IMR-90 (cell line): ENCODE data around the gene FBXW5. TPM values are rescaled to one million over a fixed set of nuclear protein-coding genes. Genes with fewer than 3 reads are reported as not detected.

ENCODE experiments used
- ATAC-seq: fragments of 200-7000 bp; cut with Tn5 transposase; 2 replicates; pipeline ENCODE4 v1.9.1; 2020; ENCODE audit warnings: low read depth, mild to moderate bottlenecking, moderate library complexity
- BruUV-seq: library from RNA; stranded (reverse); fragments of 400-500 nt; replicated peaks from 2 replicates; lab custom pipeline; 2021; lab: Mats Ljungman, UMichigan
- CTCF ChIA-PET: fragments of 300-600 bp; formaldehyde crosslinking; extraction: SDS; loops from one replicate; lab custom pipeline; 2021; ENCODE audit warnings: antibody characterized with exemption; lab: Yijun Ruan, JAX
- POLR2A ChIA-PET: fragments of 300-600 bp; sonication (Branson Sonifier 250); formaldehyde crosslinking; loops from one replicate; lab custom pipeline; 2022; ENCODE audit warnings: antibody characterized with exemption; ENCODE audit not compliant: unreplicated experiment; lab: Charles Lee
- DNase-seq: peaks from one replicate; pipeline ENCODE4 v3.0.0; 2013
- H2AFZ ChIP-seq: replicated peaks from 2 replicates; pipeline ENCODE3; 2013; ENCODE audit warnings: low read length, mild to moderate bottlenecking; ENCODE audit not compliant: poor library complexity
- H2AK5ac ChIP-seq: 2 replicates; pipeline ENCODE4 v1.6.1; 2013; ENCODE audit warnings: low read depth, low read length, inconsistent platforms
- H2AK9ac ChIP-seq: replicated peaks from 2 replicates; pipeline ENCODE3; 2013; ENCODE audit warnings: mild to moderate bottlenecking, low read depth, low read length, moderate library complexity; ENCODE audit not compliant: poor library complexity
- H2BK120ac ChIP-seq: 2 replicates; pipeline ENCODE4 v1.6.1; 2013; ENCODE audit warnings: low read depth, low read length, inconsistent platforms
- H2BK15ac ChIP-seq: 3 replicates; pipeline ENCODE4 v1.6.1; 2013; ENCODE audit warnings: low read depth, low read length, inconsistent platforms
- H2BK20ac ChIP-seq: 2 replicates; pipeline ENCODE4 v1.6.1; 2013; ENCODE audit warnings: low read depth, mild to moderate bottlenecking, inconsistent platforms, low read length, moderate library complexity
- H2BK5ac ChIP-seq: 2 replicates; pipeline ENCODE4 v1.6.1; 2013; ENCODE audit warnings: mild to moderate bottlenecking, low read depth, low read length, inconsistent platforms; ENCODE audit not compliant: poor library complexity, severe bottlenecking
- H3K14ac ChIP-seq: replicated peaks from 2 replicates; pipeline ENCODE4 v1.6.1; 2013; ENCODE audit warnings: low read depth, low read length, inconsistent platforms
- H3K18ac ChIP-seq: 2 replicates; pipeline ENCODE4 v1.6.1; 2013; ENCODE audit warnings: low read depth, low read length, control low read depth
- H3K23ac ChIP-seq: 2 replicates; pipeline ENCODE4 v1.6.1; 2013; ENCODE audit warnings: low read depth, low read length, inconsistent platforms
- H3K27ac ChIP-seq: 2 replicates; pipeline ENCODE4 v1.5.1; 2013; ENCODE audit warnings: mild to moderate bottlenecking, control low read depth, low read length; ENCODE audit not compliant: insufficient read depth
- H3K27me3 ChIP-seq: 2 replicates; pipeline ENCODE4 v1.6.1; 2013; ENCODE audit warnings: low read length; ENCODE audit not compliant: control insufficient read depth, insufficient read depth
- H3K36me3 ChIP-seq: 2 replicates; pipeline ENCODE4 v1.6.1; 2013; ENCODE audit warnings: low read length, mixed read lengths; ENCODE audit not compliant: control insufficient read depth, insufficient read depth
- H3K4ac ChIP-seq: 2 replicates; pipeline ENCODE4 v1.6.1; 2013; ENCODE audit warnings: low read depth, low read length, inconsistent platforms
- H3K4me1 ChIP-seq: 2 replicates; pipeline ENCODE4 v1.6.1; 2013; ENCODE audit warnings: low read length, mixed read lengths; ENCODE audit not compliant: control insufficient read depth, insufficient read depth
- H3K4me2 ChIP-seq: 2 replicates; pipeline ENCODE4 v1.6.1; 2013; ENCODE audit warnings: low read depth, mild to moderate bottlenecking, control low read depth, low read length, moderate library complexity
- H3K4me3 ChIP-seq: 2 replicates; pipeline ENCODE4 v1.5.1; 2013; ENCODE audit warnings: low read depth, mild to moderate bottlenecking, control low read depth, low read length, moderate library complexity; ENCODE audit not compliant: insufficient read depth
- H3K56ac ChIP-seq: 2 replicates; pipeline ENCODE4 v1.6.1; 2013; ENCODE audit warnings: low read length, inconsistent platforms; ENCODE audit not compliant: insufficient read depth; ENCODE audit errors: extremely low read depth
- H3K79me1 ChIP-seq, 2 experiments: 2 replicates each; pipeline ENCODE4 v1.6.1; 2013; ENCODE audit warnings: low read length in 2 of 2, inconsistent platforms in 1 of 2, low read depth in 1 of 2
- H3K9ac ChIP-seq: 2 replicates; pipeline ENCODE4 v1.6.1; 2013; ENCODE audit warnings: low read depth, low read length, control low read depth
- H3K9me1 ChIP-seq: 2 replicates; pipeline ENCODE4 v1.6.1; 2013; ENCODE audit warnings: low read length, inconsistent platforms; ENCODE audit not compliant: insufficient read depth
- H3K9me3 ChIP-seq: 2 replicates; pipeline ENCODE4 v1.6.1; 2013; ENCODE audit warnings: low read length; ENCODE audit not compliant: control insufficient read depth, insufficient read depth
- H4K20me1 ChIP-seq: 2 replicates; pipeline ENCODE4 v1.6.1; 2013; ENCODE audit warnings: low read length, inconsistent platforms; ENCODE audit not compliant: insufficient read depth
- H4K5ac ChIP-seq: 2 replicates; pipeline ENCODE4 v1.6.1; 2013; ENCODE audit warnings: mild to moderate bottlenecking, low read depth, low read length, control low read depth
- H4K8ac ChIP-seq, 2 experiments: 2 replicates each; pipeline ENCODE4 v1.6.1; 2013; ENCODE audit warnings: low read depth in 2 of 2, low read length in 2 of 2, control low read depth in 1 of 2, inconsistent platforms in 1 of 2
- H4K91ac ChIP-seq: 2 replicates; pipeline ENCODE4 v1.6.1; 2013; ENCODE audit warnings: low read depth, low read length, inconsistent platforms; ENCODE audit not compliant: insufficient read depth
- BHLHE40 ChIP-seq: fragments of 150-350 bp; IDR thresholded peaks from 2 replicates; pipeline ENCODE4 v1.6.1; 2016; ENCODE audit warnings: mild to moderate bottlenecking, low read depth, low read length
- CEBPB ChIP-seq: IDR thresholded peaks from 2 replicates; pipeline ENCODE4 v1.6.1; 2012; ENCODE audit warnings: low read depth, low read length, improper control_type of control experiment
- CHD1 ChIP-seq: IDR thresholded peaks from 2 replicates; pipeline ENCODE4 v1.6.1; 2012; ENCODE audit warnings: low read depth, low read length, improper control_type of control experiment
- CTCF ChIP-seq: conservative IDR thresholded peaks from 2 replicates; pipeline ENCODE4 v1.5.1; 2012; ENCODE audit warnings: mild to moderate bottlenecking, low read depth, low read length, improper control_type of control experiment
- ELK1 ChIP-seq: fragments of 150-350 bp; IDR thresholded peaks from 2 replicates; pipeline ENCODE4 v1.6.1; 2016; ENCODE audit warnings: low read depth, mild to moderate bottlenecking, low read length, moderate library complexity, borderline replicate concordance
- FOS ChIP-seq: fragments of 150-350 bp; IDR thresholded peaks from 2 replicates; pipeline ENCODE4 v1.6.1; 2016; ENCODE audit warnings: low read depth, low read length
- MAFK ChIP-seq: IDR thresholded peaks from 2 replicates; pipeline ENCODE4 v1.6.1; 2012; ENCODE audit warnings: low read depth, low read length, improper control_type of control experiment
- MAZ ChIP-seq: IDR thresholded peaks from 2 replicates; pipeline ENCODE4 v1.6.1; 2012; ENCODE audit warnings: low read depth, mild to moderate bottlenecking, low read length, improper control_type of control experiment, moderate library complexity, borderline replicate concordance
- MXI1 ChIP-seq: IDR thresholded peaks from 2 replicates; pipeline ENCODE4 v1.6.1; 2012; ENCODE audit warnings: low read depth, mild to moderate bottlenecking, low read length, moderate library complexity, borderline replicate concordance
- NFE2L2 ChIP-seq: fragments of 150-350 bp; IDR thresholded peaks from 2 replicates; pipeline ENCODE4 v1.6.1; 2016; ENCODE audit warnings: low read depth, mild to moderate bottlenecking, low read length
- POLR2A ChIP-seq: IDR thresholded peaks from 2 replicates; pipeline ENCODE4 v1.6.1; 2012; ENCODE audit warnings: mild to moderate bottlenecking, low read depth, low read length
- RAD21 ChIP-seq: IDR thresholded peaks from 2 replicates; pipeline ENCODE4 v1.6.1; 2012; ENCODE audit warnings: low read length, improper control_type of control experiment
- RCOR1 ChIP-seq: IDR thresholded peaks from 2 replicates; pipeline ENCODE4 v1.6.1; 2012; ENCODE audit warnings: mild to moderate bottlenecking, low read length, improper control_type of control experiment; ENCODE audit not compliant: insufficient replicate concordance
- RFX5 ChIP-seq: IDR thresholded peaks from 2 replicates; pipeline ENCODE4 v1.8.0; 2012; ENCODE audit warnings: low read depth, mild to moderate bottlenecking, low read length, moderate library complexity
- USF2 ChIP-seq: fragments of 150-350 bp; IDR thresholded peaks from 2 replicates; pipeline ENCODE4 v1.6.1; 2017; ENCODE audit warnings: mild to moderate bottlenecking, antibody characterized with exemption, low read length, low read depth
- WGBS, 2 experiments: methylation state at CpG; one replicate each; pipeline versions ENCODE4 v1.1.5 to v1.1.7; 2013; ENCODE audit warnings: missing lambda C conversion rate in 2 of 2; ENCODE audit not compliant: insufficient read length in 1 of 2; ENCODE audit errors: extremely low coverage in 2 of 2; 5-methylcytosine and 5-hydroxymethylcytosine counted together
- dilution Hi-C: fragments of 300-500 bp; cut with HindIII; formaldehyde crosslinking; loops from one replicate; pipeline ENCODE4 v1.14.3; 2018; ENCODE audit warnings: low sequenced_read_pairs; ENCODE audit not compliant: unreplicated experiment
- in situ Hi-C: fragments of 300-500 bp; cut with MboI; formaldehyde crosslinking; loops from 3 replicates; pipeline ENCODE4 v1.14.3; 2019; ENCODE audit warnings: low sequenced_read_pairs, inconsistent platforms, mixed read lengths
- intact Hi-C: fragments of 100-400 bp; cut with micrococcal nuclease; formaldehyde crosslinking; loops from 2 replicates; pipeline ENCODE4 v1.10.0; 2022
- polyA plus RNA-seq, 3 experiments: library from polyadenylated mRNA; depleted of rRNA; stranded (reverse); fragments of >200 nt; gene quantifications; 2 replicates each; pipeline ENCODE4 v1.2.3, GENCODE V29; 2012; ENCODE audit warnings: low replicate concordance in 1 of 3
- total RNA-seq: library from RNA; depleted of rRNA; stranded (reverse); fragments of >200 nt; gene quantifications from 2 replicates; pipeline ENCODE4 v1.2.3, GENCODE V29; 2012

Gene FBXW5
- total and polyA plus RNA-seq, 2 of the 4 experiments (the other 2 are of a cell fraction) = 65.1 to 80.2 TPM

- ChIA-PET POLR2A (no interaction called here), CTCF (no interaction called here)
- no TSS peak for BruUV-seq
- no peak for TF ChIP-seq NFE2L2
- no peak for TF ChIP-seq RFX5
- no peak for TF ChIP-seq RCOR1
- no peak for TF ChIP-seq USF2
- no peak for TF ChIP-seq POLR2A
- no peak for TF ChIP-seq ELK1
- no peak for TF ChIP-seq CHD1
- no peak for TF ChIP-seq RAD21
- TF ChIP-seq BHLHE40 = no peak
- TF ChIP-seq MAFK = no peak
- TF ChIP-seq FOS = no peak
- TF ChIP-seq MAZ = no peak
- TF ChIP-seq CTCF = no peak
- TF ChIP-seq MXI1 = no peak
- TF ChIP-seq CEBPB = no peak
- Histone ChIP-seq H3K27me3 (no peaks in the 10 kb centered on the region), H3K79me1 (peaks cover 5 to 6% of the 10 kb centered on the region in 2 experiments; a peak in 2 of 4 replicates), H4K20me1 (no peaks in the 10 kb centered on the region; the same call in 1 of the 2 replicates), H3K9ac (no peak overlapping the region), H2AK5ac (no peak overlapping the region), H3K23ac (no peak overlapping the region), H3K36me3 (peaks cover 33% of the 10 kb centered on the region), H3K56ac (no peak overlapping the region), H3K27ac (no peak overlapping the region), H3K14ac (no peak overlapping the region), H3K4me3 (no peak overlapping the region), H2AFZ (no peak overlapping the region), H2AK9ac (no peak overlapping the region), H3K18ac (no peak overlapping the region), H4K91ac (no peak overlapping the region), H2BK15ac (no peak overlapping the region), H2BK20ac (no peak overlapping the region), H4K8ac (no peak overlapping the region), H2BK120ac (no peak overlapping the region), H3K4me1 (no peaks in the 10 kb centered on the region), H3K4ac (no peak overlapping the region), H3K9me3 (no peaks in the 10 kb centered on the region), H4K5ac (no peak overlapping the region), H3K4me2 (no peak overlapping the region), H2BK5ac (no peak overlapping the region), H3K9me1 (no peaks in the 10 kb centered on the region)
- intact Hi-C loops (no loop called here), in situ Hi-C loops (no loop called here), dilution Hi-C loops (no loop called here)
- no CpG with 5 or more reads among the region's 10 CpGs for WGBS, 2 experiments
- DNase-seq = no peak
- no peak for ATAC-seq
Observed at GRCh38 chr9:136921718-136922117, 22.8 kb downstream of the FBXW5 start.
